Measurements from ENCODE around the gene TMEM164. TPM values are rescaled to one million over a fixed set of nuclear protein-coding genes. Genes with fewer than 3 reads are reported as not detected.

TMEM164 gene
- total RNA-seq, 2 experiments from 2014 or later: 10.9 to 11.5 TPM

GRCh38 chrX:110051559-110051958 is 48.6 kb downstream of the TMEM164 start:
- DNase-seq (no peak), ATAC-seq (no peak)
- intact Hi-C loops (cut with micrococcal nuclease): no loop called here
- ChIA-PET CTCF (interaction anchor here (1.4 kb wide), 1 partner anchor 95 kb away, joined by 4 read pairs; no protein-coding TSS in a partner anchor), POLR2A (no interaction called here)
- no peak overlapping the region for H3K4me3 Mint-ChIP-seq
- no peaks in the 10 kb centered on the region for H3K9me3 Mint-ChIP-seq
- H3K27me3 Mint-ChIP-seq: no peaks in the 10 kb centered on the region
- H3K4me1 Mint-ChIP-seq (ENCODE audit: low read depth): peaks cover 26% of the 10 kb centered on the region
- no peak for TF ChIP-seq CTCF (IDR thresholded peaks at IDR 0.05)
- H3K36me3 Mint-ChIP-seq (ENCODE audit: low read depth): peaks cover 10% of the 10 kb centered on the region
- no peak overlapping the region for H3K27ac Mint-ChIP-seq

GRCh38 chrX:110052303-110052702 is 49.4 kb downstream of the TMEM164 start:
- H3K4me3 Mint-ChIP-seq: no peak overlapping the region
- no peak for ATAC-seq
- POLR2A ChIA-PET: no interaction called here
- intact Hi-C loops (cut with micrococcal nuclease): no loop called here
- TF ChIP-seq CTCF (IDR thresholded peaks at IDR 0.05): no peak
- no peaks in the 10 kb centered on the region for H3K27me3 Mint-ChIP-seq
- H3K4me1 Mint-ChIP-seq (ENCODE audit: low read depth): peaks cover 21% of the 10 kb centered on the region
- DNase-seq: no peak
- no peaks in the 10 kb centered on the region for H3K9me3 Mint-ChIP-seq
- H3K27ac Mint-ChIP-seq: no peak overlapping the region
- H3K36me3 Mint-ChIP-seq (ENCODE audit: low read depth): peaks cover 10% of the 10 kb centered on the region
- CTCF ChIA-PET: no interaction called here

GRCh38 chrX:110053453-110053852 is 50.5 kb downstream of the TMEM164 start:
- CTCF ChIA-PET: no interaction called here
- Mint-ChIP-seq H3K4me1 (ENCODE audit: low read depth) (peaks cover 21% of the 10 kb centered on the region), H3K4me3 (no peak overlapping the region), H3K27ac (no peak overlapping the region), H3K9me3 (no peaks in the 10 kb centered on the region), H3K27me3 (no peaks in the 10 kb centered on the region), H3K36me3 (ENCODE audit: low read depth) (peaks cover 10% of the 10 kb centered on the region)
- POLR2A ChIA-PET: no interaction called here
- ATAC-seq (no peak), DNase-seq (no peak)
- intact Hi-C loops (cut with micrococcal nuclease): no loop called here
- TF ChIP-seq CTCF (IDR thresholded peaks at IDR 0.05): no peak

- Mint-ChIP-seq H3K4me1 (ENCODE audit: low read depth) (peaks cover 11% of the 10 kb centered on the region), H3K9me3 (no peaks in the 10 kb centered on the region), H3K4me3 (no peak overlapping the region), H3K27ac (no peak overlapping the region), H3K36me3 (ENCODE audit: low read depth) (peaks cover 10% of the 10 kb centered on the region), H3K27me3 (no peaks in the 10 kb centered on the region)
- intact Hi-C loops (cut with micrococcal nuclease): no loop called here
- DNase-seq (no peak), ATAC-seq (no peak)
- ChIA-PET CTCF (no interaction called here), POLR2A (no interaction called here)
- TF ChIP-seq CTCF (IDR thresholded peaks at IDR 0.05): no peak
These were observed 52.7 kb downstream of the TMEM164 start for GRCh38 chrX:110055616-110056015.

- POLR2A ChIA-PET: no interaction called here
- intact Hi-C loops (cut with micrococcal nuclease): no loop called here
These were observed 53.5 kb downstream of the TMEM164 start for GRCh38 chrX:110056419-110056818.

More at GRCh38 chrX:110056419-110056818, 53.5 kb downstream of the TMEM164 start:
- no peak for TF ChIP-seq CTCF (IDR thresholded peaks at IDR 0.05)
- H3K4me1 Mint-ChIP-seq (ENCODE audit: low read depth): peaks cover 11% of the 10 kb centered on the region
- ATAC-seq (no peak), DNase-seq (no peak)
- no peaks in the 10 kb centered on the region for H3K9me3 Mint-ChIP-seq
- no peak overlapping the region for H3K4me3 Mint-ChIP-seq
- H3K36me3 Mint-ChIP-seq (ENCODE audit: low read depth): peaks cover 10% of the 10 kb centered on the region
- CTCF ChIA-PET: no interaction called here
- peak overlapping the region; percentile 11 for H3K27ac Mint-ChIP-seq
- no peaks in the 10 kb centered on the region for H3K27me3 Mint-ChIP-seq

Data from activated CD8-positive, alpha-beta T cell treated with anti-CD3 and anti-CD28 coated beads for 36 hours (primary cell).